ENCODE measurements around the gene WDR20.

DNA sequence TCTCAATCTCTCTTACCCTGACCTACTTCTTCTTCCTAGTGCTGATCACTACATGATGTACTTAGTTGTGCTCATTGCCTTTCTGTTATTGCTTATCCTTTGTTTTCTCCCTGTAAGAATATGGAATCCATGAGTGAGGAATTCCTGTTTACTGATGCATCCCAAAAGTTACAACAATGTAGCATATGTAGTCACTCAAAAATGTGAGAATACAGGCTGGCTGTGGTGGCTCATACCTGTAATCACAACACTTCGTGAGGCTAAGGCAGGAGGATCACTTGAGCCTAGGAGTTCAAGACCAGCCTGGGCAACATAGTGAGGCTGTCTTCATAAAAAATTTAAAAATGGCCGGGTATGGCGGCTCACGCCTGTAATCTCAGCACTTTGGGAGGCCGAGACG is 8.0 kb upstream of the WDR20 start:
- TF ChIP-seq, protein P1, sequence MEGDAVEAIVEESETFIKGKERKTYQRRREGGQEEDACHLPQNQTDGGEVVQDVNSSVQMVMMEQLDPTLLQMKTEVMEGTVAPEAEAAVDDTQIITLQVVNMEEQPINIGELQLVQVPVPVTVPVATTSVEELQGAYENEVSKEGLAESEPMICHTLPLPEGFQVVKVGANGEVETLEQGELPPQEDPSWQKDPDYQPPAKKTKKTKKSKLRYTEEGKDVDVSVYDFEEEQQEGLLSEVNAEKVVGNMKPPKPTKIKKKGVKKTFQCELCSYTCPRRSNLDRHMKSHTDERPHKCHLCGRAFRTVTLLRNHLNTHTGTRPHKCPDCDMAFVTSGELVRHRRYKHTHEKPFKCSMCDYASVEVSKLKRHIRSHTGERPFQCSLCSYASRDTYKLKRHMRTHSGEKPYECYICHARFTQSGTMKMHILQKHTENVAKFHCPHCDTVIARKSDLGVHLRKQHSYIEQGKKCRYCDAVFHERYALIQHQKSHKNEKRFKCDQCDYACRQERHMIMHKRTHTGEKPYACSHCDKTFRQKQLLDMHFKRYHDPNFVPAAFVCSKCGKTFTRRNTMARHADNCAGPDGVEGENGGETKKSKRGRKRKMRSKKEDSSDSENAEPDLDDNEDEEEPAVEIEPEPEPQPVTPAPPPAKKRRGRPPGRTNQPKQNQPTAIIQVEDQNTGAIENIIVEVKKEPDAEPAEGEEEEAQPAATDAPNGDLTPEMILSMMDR (conservative IDR thresholded peaks at IDR 0.05; ENCODE audit: low read length): no peak
- TF ChIP-seq EZH2phosphoT487 (IDR thresholded peaks at IDR 0.05; ENCODE audit: borderline replicate concordance): no peak

Measured in Loucy (cell line).